Activated CD8-positive, alpha-beta T cell treated with anti-CD3 and anti-CD28 coated beads for 36 hours (primary cell): ENCODE results near the gene KCNMA1. TPM values are rescaled to one million over a fixed set of nuclear protein-coding genes. Genes with fewer than 3 reads are reported as not detected.
A peak's percentile ranks its signal among the peaks of the same experiment; 100 is the strongest.

Experiments used
- ATAC-seq: fragments of 200-7000 bp; cut with Tn5 transposase; one replicate; pipeline ENCODE4 v1.10.0; 2021; ENCODE audit warnings: mild to moderate bottlenecking, moderate library complexity
- CTCF ChIA-PET: fragments of 350-600 bp; sonication (Branson Sonifier 250); formaldehyde crosslinking; loops from one replicate; lab custom pipeline; 2021; ENCODE audit warnings: antibody characterized with exemption; lab: Charles Lee
- POLR2A ChIA-PET: fragments of 350-600 bp; sonication (Branson Sonifier 250); formaldehyde crosslinking; loops from one replicate; lab custom pipeline; 2021; ENCODE audit warnings: antibody characterized with exemption; lab: Charles Lee
- DNase-seq: peaks from one replicate; pipeline ENCODE4 v3.0.0-alpha.2; 2020
- H3K27ac Mint-ChIP-seq: one replicate; pipeline ENCODE4 v1.8.0; 2021; ENCODE audit warnings: mild to moderate bottlenecking, mixed read lengths
- H3K27me3 Mint-ChIP-seq: one replicate; pipeline ENCODE4 v1.8.0; 2021; ENCODE audit warnings: mixed read lengths
- H3K36me3 Mint-ChIP-seq: one replicate; pipeline ENCODE4 v1.8.0; 2021; ENCODE audit warnings: low read depth, mixed read lengths
- H3K4me1 Mint-ChIP-seq: one replicate; pipeline ENCODE4 v1.8.0; 2021; ENCODE audit warnings: low read depth, mixed read lengths
- H3K4me3 Mint-ChIP-seq: one replicate; pipeline ENCODE4 v1.8.0; 2021; ENCODE audit warnings: mild to moderate bottlenecking, moderate library complexity, mixed read lengths
- H3K9me3 Mint-ChIP-seq: one replicate; pipeline ENCODE4 v1.8.0; 2021; ENCODE audit warnings: mixed read lengths
- CTCF ChIP-seq: fragments of 200-600 bp; IDR thresholded peaks from one replicate; pipeline ENCODE4 v1.8.0; 2022; ENCODE audit warnings: antibody characterized with exemption, mild to moderate bottlenecking
- intact Hi-C: fragments of 100-400 bp; cut with micrococcal nuclease; formaldehyde crosslinking; loops from one replicate; pipeline ENCODE4 v1.10.0; 2022
- total RNA-seq, 2 experiments: library from RNA; stranded (reverse); gene quantifications; one replicate each; pipeline ENCODE4 v1.2.3, GENCODE V29; 2021

Gene KCNMA1
- total RNA-seq, 2 experiments from 2014 or later = 0.18 TPM; not detected in 1

- no peaks in the 10 kb centered on the region for H3K27me3 Mint-ChIP-seq
- peaks cover 15% of the 10 kb centered on the region for H3K4me1 Mint-ChIP-seq
- no peaks in the 10 kb centered on the region for H3K9me3 Mint-ChIP-seq
- ATAC-seq = peak; percentile 62
- no peak for TF ChIP-seq CTCF
- no peak overlapping the region for H3K27ac Mint-ChIP-seq
- intact Hi-C loops = no loop called here
- no peak overlapping the region for H3K4me3 Mint-ChIP-seq
- H3K36me3 Mint-ChIP-seq = no peaks in the 10 kb centered on the region
- POLR2A ChIA-PET = no interaction called here
- CTCF ChIA-PET = interaction anchor here (1.6 kb wide), 1 partner anchor 429 kb away, joined by 3 read pairs; no protein-coding TSS in a partner anchor
- DNase-seq = peak; percentile 16
Measured at GRCh38 chr10:77603534-77603927, 34.1 kb downstream of the KCNMA1 start.

- no peaks in the 10 kb centered on the region for H3K27me3 Mint-ChIP-seq
- no peak overlapping the region for H3K27ac Mint-ChIP-seq
- POLR2A ChIA-PET = no interaction called here
- H3K9me3 Mint-ChIP-seq = no peaks in the 10 kb centered on the region
- DNase-seq (peak; percentile 9), ATAC-seq (peak; percentile 17)
- no peaks in the 10 kb centered on the region for H3K36me3 Mint-ChIP-seq
- peaks cover 15% of the 10 kb centered on the region for H3K4me1 Mint-ChIP-seq
- no peak for TF ChIP-seq CTCF
- intact Hi-C loops = no loop called here
- CTCF ChIA-PET = no interaction called here
- no peak overlapping the region for H3K4me3 Mint-ChIP-seq
Measured at GRCh38 chr10:77602913-77603533, 34.6 kb downstream of the KCNMA1 start.

GRCh38 chr10:77602231-77602912 is 35.2 kb downstream of the KCNMA1 start:
- peaks cover 15% of the 10 kb centered on the region for H3K4me1 Mint-ChIP-seq

GRCh38 chr10:77601488-77601887 is 36.1 kb downstream of the KCNMA1 start:
- Mint-ChIP-seq H3K27ac (no peak overlapping the region), H3K36me3 (no peaks in the 10 kb centered on the region), H3K4me1 (peaks cover 15% of the 10 kb centered on the region), H3K27me3 (no peaks in the 10 kb centered on the region), H3K4me3 (no peak overlapping the region), H3K9me3 (no peaks in the 10 kb centered on the region)
- POLR2A ChIA-PET = no interaction called here
- no peak for ATAC-seq
- intact Hi-C loops = no loop called here
- TF ChIP-seq CTCF = no peak
- CTCF ChIA-PET = no interaction called here
- DNase-seq = no peak

More at GRCh38 chr10:77602231-77602912, 35.2 kb downstream of the KCNMA1 start:
- ChIA-PET CTCF (no interaction called here), POLR2A (no interaction called here)
- H3K36me3 Mint-ChIP-seq = no peaks in the 10 kb centered on the region
- no peak for DNase-seq
- no peak overlapping the region for H3K27ac Mint-ChIP-seq
- H3K4me3 Mint-ChIP-seq = no peak overlapping the region
- no peaks in the 10 kb centered on the region for H3K9me3 Mint-ChIP-seq
- no peak for ATAC-seq
- no peaks in the 10 kb centered on the region for H3K27me3 Mint-ChIP-seq
- intact Hi-C loops = no loop called here
- TF ChIP-seq CTCF = no peak

- DNase-seq = no peak
- Mint-ChIP-seq H3K36me3 (no peaks in the 10 kb centered on the region), H3K9me3 (no peaks in the 10 kb centered on the region), H3K27me3 (no peaks in the 10 kb centered on the region), H3K27ac (no peak overlapping the region), H3K4me3 (no peak overlapping the region), H3K4me1 (peaks cover 15% of the 10 kb centered on the region)
- intact Hi-C loops = no loop called here
- ChIA-PET POLR2A (no interaction called here), CTCF (no interaction called here)
- no peak for ATAC-seq
- no peak for TF ChIP-seq CTCF
Measured at GRCh38 chr10:77600640-77601039, 37.0 kb downstream of the KCNMA1 start.
